ENCODE results near the gene RCOR1.

GRCh38 chr14:102570334-102570995 lies 22.0 kb upstream of the RCOR1 start:
- TF ChIP-seq CTCF (IDR thresholded peaks at IDR 0.05), result no peak
- no peak for TF ChIP-seq ESRRA (CRISPR knock-in tag; IDR thresholded peaks at IDR 0.05; ENCODE audit: borderline replicate concordance)
- no peak for TF ChIP-seq PREB (CRISPR knock-in tag; IDR thresholded peaks at IDR 0.05; ENCODE audit: borderline replicate concordance)
- TF ChIP-seq, protein P1, sequence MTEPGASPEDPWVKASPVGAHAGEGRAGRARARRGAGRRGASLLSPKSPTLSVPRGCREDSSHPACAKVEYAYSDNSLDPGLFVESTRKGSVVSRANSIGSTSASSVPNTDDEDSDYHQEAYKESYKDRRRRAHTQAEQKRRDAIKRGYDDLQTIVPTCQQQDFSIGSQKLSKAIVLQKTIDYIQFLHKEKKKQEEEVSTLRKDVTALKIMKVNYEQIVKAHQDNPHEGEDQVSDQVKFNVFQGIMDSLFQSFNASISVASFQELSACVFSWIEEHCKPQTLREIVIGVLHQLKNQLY (CRISPR knock-in tag; IDR thresholded peaks at IDR 0.05), result no peak
- no peak for TF ChIP-seq NFATC4 (CRISPR knock-in tag; IDR thresholded peaks at IDR 0.05)
- no peak for TF ChIP-seq ATF3 (CRISPR knock-in tag; conservative IDR thresholded peaks at IDR 0.05)
- no peak for TF ChIP-seq KAT7 (CRISPR knock-in tag; IDR thresholded peaks at IDR 0.05; ENCODE audit: borderline replicate concordance)
- TF ChIP-seq FOXK1 (CRISPR knock-in tag; IDR thresholded peaks at IDR 0.05), result no peak
- TF ChIP-seq, protein P2, sequence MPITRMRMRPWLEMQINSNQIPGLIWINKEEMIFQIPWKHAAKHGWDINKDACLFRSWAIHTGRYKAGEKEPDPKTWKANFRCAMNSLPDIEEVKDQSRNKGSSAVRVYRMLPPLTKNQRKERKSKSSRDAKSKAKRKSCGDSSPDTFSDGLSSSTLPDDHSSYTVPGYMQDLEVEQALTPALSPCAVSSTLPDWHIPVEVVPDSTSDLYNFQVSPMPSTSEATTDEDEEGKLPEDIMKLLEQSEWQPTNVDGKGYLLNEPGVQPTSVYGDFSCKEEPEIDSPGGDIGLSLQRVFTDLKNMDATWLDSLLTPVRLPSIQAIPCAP (CRISPR knock-in tag; IDR thresholded peaks at IDR 0.05), result no peak
- TF ChIP-seq, protein P3, sequence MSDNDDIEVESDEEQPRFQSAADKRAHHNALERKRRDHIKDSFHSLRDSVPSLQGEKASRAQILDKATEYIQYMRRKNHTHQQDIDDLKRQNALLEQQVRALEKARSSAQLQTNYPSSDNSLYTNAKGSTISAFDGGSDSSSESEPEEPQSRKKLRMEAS (CRISPR knock-in tag; IDR thresholded peaks at IDR 0.05), result no peak
- TF ChIP-seq, protein P4, sequence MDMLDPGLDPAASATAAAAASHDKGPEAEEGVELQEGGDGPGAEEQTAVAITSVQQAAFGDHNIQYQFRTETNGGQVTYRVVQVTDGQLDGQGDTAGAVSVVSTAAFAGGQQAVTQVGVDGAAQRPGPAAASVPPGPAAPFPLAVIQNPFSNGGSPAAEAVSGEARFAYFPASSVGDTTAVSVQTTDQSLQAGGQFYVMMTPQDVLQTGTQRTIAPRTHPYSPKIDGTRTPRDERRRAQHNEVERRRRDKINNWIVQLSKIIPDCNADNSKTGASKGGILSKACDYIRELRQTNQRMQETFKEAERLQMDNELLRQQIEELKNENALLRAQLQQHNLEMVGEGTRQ (CRISPR knock-in tag; IDR thresholded peaks at IDR 0.05), result no peak
- TF ChIP-seq AFF4 (CRISPR knock-in tag; IDR thresholded peaks at IDR 0.05; ENCODE audit: borderline replicate concordance), result no peak
